CD14-positive monocyte (primary cell): Measurements from ENCODE around the gene TMEM26. TPM values are rescaled to one million over a fixed set of nuclear protein-coding genes. Genes with fewer than 3 reads are reported as not detected.

Experiments
- DNase-seq, 3 donors: peaks; one replicate each; pipeline ENCODE4 v3.0.0-alpha.2; 2011 to 2022
- H2AFZ ChIP-seq: 2 replicates; pipeline ENCODE4 v1.6.0; 2012; ENCODE audit warnings: mild to moderate bottlenecking, low read depth, low read length, inconsistent platforms; ENCODE audit not compliant: insufficient read depth, poor library complexity, severe bottlenecking
- H3K27ac ChIP-seq, 2 donors: 1 replicate in 1 of 2; 2 replicates in 1 of 2; pipeline ENCODE4 v1.5.1; 2012 to 2013; ENCODE audit warnings: low read length in 2 of 2, control low read depth in 1 of 2, inconsistent platforms in 1 of 2, low read depth in 1 of 2, mild to moderate bottlenecking in 1 of 2
- H3K27me3 ChIP-seq, 2 donors: one replicate each; pipeline versions ENCODE4 v1.6.0 to v1.6.1; 2011 to 2013; ENCODE audit warnings: low read length in 2 of 2; ENCODE audit not compliant: control insufficient read depth in 2 of 2, insufficient read depth in 2 of 2
- H3K36me3 ChIP-seq, 2 donors: replicated peaks in 1 of 2; 1 replicate in 1 of 2; 2 replicates in 1 of 2; pipeline versions ENCODE4 v1.5.1 to v1.6.1; 2012 to 2013; ENCODE audit warnings: low read length in 2 of 2, control low read depth in 1 of 2, inconsistent platforms in 1 of 2, mild to moderate bottlenecking in 1 of 2; ENCODE audit not compliant: insufficient read depth in 2 of 2, control insufficient read depth in 1 of 2
- H3K4me1 ChIP-seq, 2 donors: 1 replicate in 1 of 2; 2 replicates in 1 of 2; pipeline versions ENCODE4 v1.5.1 to v1.6.1; 2012 to 2013; ENCODE audit warnings: low read length in 2 of 2, control low read depth in 1 of 2, inconsistent platforms in 1 of 2, mild to moderate bottlenecking in 1 of 2, moderate library complexity in 1 of 2; ENCODE audit not compliant: insufficient read depth in 2 of 2, control insufficient read depth in 1 of 2
- H3K4me2 ChIP-seq: replicated peaks from 2 replicates; pipeline ENCODE3; 2012; ENCODE audit warnings: low read length, moderate library complexity, mild to moderate bottlenecking; ENCODE audit not compliant: poor library complexity, severe bottlenecking; ENCODE audit errors: extremely low read depth
- H3K4me3 ChIP-seq, 3 experiments: fragments of 200-600 bp in 1 of 3; sonication (generic) in 1 of 3; replicated peaks in 1 of 3; 1 replicate in 2 of 3; 2 replicates in 1 of 3; pipeline ENCODE4 v1.5.1; 2011 to 2013; ENCODE audit warnings: low read length in 3 of 3, mild to moderate bottlenecking in 3 of 3, control low read depth in 2 of 3, low read depth in 2 of 3, inconsistent platforms in 1 of 3, moderate library complexity in 1 of 3
- H3K79me2 ChIP-seq: 2 replicates; pipeline ENCODE4 v1.6.0; 2012; ENCODE audit warnings: mild to moderate bottlenecking, control low read depth, inconsistent platforms, low read length, moderate library complexity; ENCODE audit not compliant: insufficient read depth
- H3K9ac ChIP-seq: 2 replicates; pipeline ENCODE4 v1.6.0; 2017; ENCODE audit warnings: low read length, mild to moderate bottlenecking; ENCODE audit not compliant: insufficient read depth, poor library complexity, severe bottlenecking
- H3K9me3 ChIP-seq, 2 donors: replicated peaks in 1 of 2; 1 replicate in 1 of 2; 2 replicates in 1 of 2; pipeline versions ENCODE4 v1.5.1 to v1.6.1; 2012 to 2013; ENCODE audit warnings: low read length in 2 of 2, control low read depth in 1 of 2; ENCODE audit not compliant: control insufficient read depth in 1 of 2, insufficient read depth in 1 of 2
- H4K20me1 ChIP-seq: 2 replicates; pipeline ENCODE4 v1.6.0; 2012; ENCODE audit warnings: mild to moderate bottlenecking, low read length, control low read depth, moderate library complexity; ENCODE audit not compliant: insufficient read depth
- H3K27ac Mint-ChIP-seq, 7 donors: one replicate each; pipeline ENCODE4 v1.8.0; 2020; ENCODE audit warnings: mild to moderate bottlenecking in 7 of 7, mixed read lengths in 7 of 7, moderate library complexity in 6 of 7, inconsistent platforms in 2 of 7
- H3K27me3 Mint-ChIP-seq, 3 donors: one replicate each; pipeline ENCODE4 v1.8.0; 2021 to 2022; ENCODE audit warnings: low read depth in 3 of 3, mild to moderate bottlenecking in 3 of 3, mixed read lengths in 3 of 3, moderate library complexity in 3 of 3, inconsistent platforms in 1 of 3
- H3K36me3 Mint-ChIP-seq, 2 donors: one replicate each; pipeline ENCODE4 v1.8.0; 2020; ENCODE audit warnings: mixed read lengths in 2 of 2, inconsistent platforms in 1 of 2, mild to moderate bottlenecking in 1 of 2
- H3K4me1 Mint-ChIP-seq: one replicate; pipeline ENCODE4 v1.8.0; 2020; ENCODE audit warnings: mild to moderate bottlenecking, mixed read lengths
- H3K4me3 Mint-ChIP-seq, 2 donors: one replicate each; pipeline ENCODE4 v1.8.0; 2020; ENCODE audit warnings: mild to moderate bottlenecking in 2 of 2, mixed read lengths in 2 of 2, moderate library complexity in 1 of 2
- H3K9me3 Mint-ChIP-seq, 7 donors: one replicate each; pipeline ENCODE4 v1.8.0; 2020 to 2022; ENCODE audit warnings: mixed read lengths in 7 of 7, mild to moderate bottlenecking in 6 of 7, moderate library complexity in 6 of 7, inconsistent platforms in 2 of 7
- CTCF ChIP-seq: fragments of 200-600 bp; IDR thresholded peaks from one replicate; pipeline ENCODE4 v1.8.0; 2022; ENCODE audit warnings: antibody characterized with exemption, mild to moderate bottlenecking
- WGBS: methylation state at CpG from one replicate; pipeline ENCODE4 v1.1.5; 2013; ENCODE audit warnings: missing lambda C conversion rate; ENCODE audit not compliant: insufficient coverage; 5-methylcytosine and 5-hydroxymethylcytosine counted together
- intact Hi-C, 2 donors: fragments of 100-400 bp; cut with micrococcal nuclease; formaldehyde crosslinking; loops; one replicate each; pipeline versions ENCODE4 v1.15.0 to v1.15.1; 2023
- polyA plus RNA-seq, 3 donors: library from polyadenylated mRNA; depleted of rRNA in 1 of 3; unstranded in 2 of 3; stranded (reverse) in 1 of 3; fragments of 300-500 nt in 2 of 3; fragments of >200 nt in 1 of 3; fragmentation: Illumina TruSeq in 2 of 3; gene quantifications; 1 replicate in 2 of 3; 2 replicates in 1 of 3; pipeline ENCODE4 v1.2.3, GENCODE V29; 2012 to 2021

TMEM26 gene
- polyA plus RNA-seq, 3 donors = not detected

- Histone ChIP-seq H3K4me2 (no peak overlapping the region), H4K20me1 (no peaks in the 10 kb centered on the region), H3K4me3 (no peak overlapping the region), H3K79me2 (no peaks in the 10 kb centered on the region), H3K4me1 (no peaks in the 10 kb centered on the region), H2AFZ (no peak overlapping the region), H3K27ac (no peak overlapping the region), H3K9me3 (peaks cover 8 to 21% of the 10 kb centered on the region in 2 donors), H3K36me3 (no peaks in the 10 kb centered on the region), H3K27me3 (no peaks in the 10 kb centered on the region), H3K9ac (no peak overlapping the region)
- Mint-ChIP-seq H3K27me3 (no peaks in the 10 kb centered on the region), H3K9me3 (peaks cover 11 to 25% (median 17%) of the 10 kb centered on the region in 7 donors), H3K4me3 (no peak overlapping the region), H3K27ac (no peak overlapping the region), H3K36me3 (peaks cover 0 to 2% of the 10 kb centered on the region in 2 donors), H3K4me1 (no peaks in the 10 kb centered on the region)
- no peak for DNase-seq
- intact Hi-C loops = no loop called here
- TF ChIP-seq CTCF = no peak
- WGBS = no CpG with 5 or more reads among the region's 1 CpG
These were observed 76.8 kb downstream of the TMEM26 start for GRCh38 chr10:61376377-61376776.

GRCh38 chr10:61366365-61366764 is 86.8 kb downstream of the TMEM26 start:
- no CpG with 5 or more reads among the region's 1 CpG for WGBS
- Mint-ChIP-seq H3K36me3 (no peaks in the 10 kb centered on the region), H3K4me1 (no peaks in the 10 kb centered on the region), H3K27ac (no peak overlapping the region), H3K9me3 (peaks cover 0 to 2% (median 0%) of the 10 kb centered on the region in 7 donors), H3K27me3 (peaks cover 0 to 4% (median 0%) of the 10 kb centered on the region in 3 donors), H3K4me3 (no peak overlapping the region)
- no peaks in the 10 kb centered on the region for H4K20me1 ChIP-seq
- H3K27ac ChIP-seq = no peak overlapping the region
- no peak for TF ChIP-seq CTCF
- intact Hi-C loops = no loop called here
- no peak for DNase-seq
- H2AFZ ChIP-seq = no peak overlapping the region
- no peaks in the 10 kb centered on the region for H3K36me3 ChIP-seq
- H3K4me2 ChIP-seq = no peak overlapping the region
- no peaks in the 10 kb centered on the region for H3K9me3 ChIP-seq
- H3K4me3 ChIP-seq = no peak overlapping the region
- no peak overlapping the region for H3K9ac ChIP-seq
- no peaks in the 10 kb centered on the region for H3K79me2 ChIP-seq
- H3K27me3 ChIP-seq = no peaks in the 10 kb centered on the region
- no peaks in the 10 kb centered on the region for H3K4me1 ChIP-seq
